HepG2 (cell line): ENCODE results near the gene ITM2B. TPM values are rescaled to one million over a fixed set of nuclear protein-coding genes. Genes with fewer than 3 reads are reported as not detected.

Experiments used
- ATAC-seq: fragments of 200-7000 bp; cut with Tn5 transposase; 3 replicates; pipeline ENCODE4 v1.9.1; 2020; ENCODE audit warnings: mild to moderate bottlenecking, moderate library complexity
- BruUV-seq: library from RNA; stranded (reverse); fragments of 400-500 nt; replicated peaks from 2 replicates; lab custom pipeline; 2021; lab: Mats Ljungman, UMichigan
- CTCF ChIA-PET: fragments of 300-600 bp; formaldehyde crosslinking; extraction: SDS; loops from one replicate; lab custom pipeline; 2021; ENCODE audit warnings: low total read pairs, inconsistent platforms, low intra/inter-chr PET ratio; lab: Yijun Ruan, JAX
- POLR2A ChIA-PET: fragments of 350-600 bp; sonication (Branson Sonifier 250); formaldehyde crosslinking; loops from one replicate; lab custom pipeline; 2020; ENCODE audit warnings: antibody characterized with exemption, inconsistent platforms; lab: Yijun Ruan, JAX
- DNase-seq: peaks from one replicate; pipeline ENCODE4 v3.0.0-alpha.2; 2015; ENCODE audit warnings: low spot score
- FAIRE-seq: peaks from 3 replicates; lab custom pipeline; 2011; peaks lifted over from hg19 to GRCh38; lab: Jason Lieb, UNC
- H2AFZ ChIP-seq: one replicate; pipeline ENCODE4 v1.6.1; 2011; ENCODE audit warnings: low read length, inconsistent platforms
- H3K27ac ChIP-seq: fragments of 300-600 bp; 3 replicates; pipeline ENCODE4 v1.8.0; 2011; ENCODE audit warnings: mixed run types, mild to moderate bottlenecking, mixed read lengths, low read length, inconsistent platforms; ENCODE audit not compliant: insufficient read depth; ENCODE audit errors: extremely low read length
- H3K27me3 ChIP-seq, 2 experiments: fragments of 200-600 bp in 1 of 2; 2 replicates in 1 of 2; 3 replicates in 1 of 2; pipeline versions ENCODE4 v1.6.0 to v1.8.0; 2011; ENCODE audit warnings: low read length in 2 of 2, mild to moderate bottlenecking in 2 of 2, moderate library complexity in 2 of 2, inconsistent platforms in 1 of 2; ENCODE audit not compliant: insufficient read depth in 2 of 2, control insufficient read depth in 1 of 2
- H3K36me3 ChIP-seq, 2 experiments: fragments of 200-600 bp in 1 of 2; replicated peaks in 1 of 2; 2 replicates in 1 of 2; 3 replicates in 1 of 2; pipeline versions ENCODE4 v1.5.1 to v1.8.0; 2011; ENCODE audit warnings: low read length in 2 of 2, inconsistent platforms in 1 of 2; ENCODE audit not compliant: insufficient read depth in 2 of 2, control insufficient read depth in 1 of 2
- H3K4me1 ChIP-seq: 2 replicates; pipeline ENCODE4 v1.5.1; 2012; ENCODE audit warnings: low read length, inconsistent platforms; ENCODE audit not compliant: insufficient read depth
- H3K4me2 ChIP-seq: 2 replicates; pipeline ENCODE4 v1.6.0; 2011; ENCODE audit warnings: low read depth, low read length, inconsistent platforms
- H3K4me3 ChIP-seq, 3 experiments: fragments of 200-600 bp in 1 of 3; sonication (generic), shearing (Covaris generic) in 1 of 3; replicated peaks in 1 of 3; 2 replicates each; pipeline ENCODE4 v1.5.1; 2011 to 2016; ENCODE audit warnings: low read length in 3 of 3, inconsistent platforms in 2 of 3, low read depth in 2 of 3, mild to moderate bottlenecking in 2 of 3, control low read depth in 1 of 3, mixed read lengths in 1 of 3; ENCODE audit not compliant: insufficient read depth in 1 of 3
- H3K79me2 ChIP-seq: one replicate; pipeline ENCODE4 v1.6.1; 2011; ENCODE audit warnings: low read length, inconsistent platforms; ENCODE audit not compliant: insufficient read depth
- H3K9ac ChIP-seq: 2 replicates; pipeline ENCODE4 v1.6.0; 2011; ENCODE audit warnings: mild to moderate bottlenecking, low read depth, low read length, inconsistent platforms; ENCODE audit not compliant: insufficient read depth
- H3K9me3 ChIP-seq: 2 replicates; pipeline ENCODE4 v1.5.1; 2012; ENCODE audit warnings: mild to moderate bottlenecking, low read length
- H4K20me1 ChIP-seq: 2 replicates; pipeline ENCODE4 v1.6.0; 2011; ENCODE audit warnings: inconsistent platforms, mild to moderate bottlenecking, low read length, moderate library complexity; ENCODE audit not compliant: insufficient read depth
- AKNA ChIP-seq: sonication (generic); formaldehyde crosslinking; IDR thresholded peaks from 2 replicates; pipeline ENCODE4 v1.4.0; 2020; ENCODE audit warnings: missing genetic modification reagents, borderline replicate concordance
- EP300 ChIP-seq, 3 experiments: sonication (generic) in 1 of 3; formaldehyde crosslinking in 1 of 3; IDR thresholded peaks; 2 replicates each; pipeline versions ENCODE4 v1.5.1 to v1.6.1; 2011 to 2020; ENCODE audit warnings: low read depth in 2 of 3, low read length in 2 of 3, borderline replicate concordance in 1 of 3, improper control_type of control experiment in 1 of 3, mild to moderate bottlenecking in 1 of 3, missing genetic modification reagents in 1 of 3, moderate library complexity in 1 of 3
- GATAD2A ChIP-seq: IDR thresholded peaks from 2 replicates; pipeline ENCODE4 v1.6.1; 2016
- HNRNPL ChIP-seq: fragments of 200-400 bp; formaldehyde crosslinking; IDR thresholded peaks from 2 replicates; pipeline ENCODE4 v1.6.1; 2017; ENCODE audit warnings: mild to moderate bottlenecking, low read depth, low read length
- SNRNP70 ChIP-seq: fragments of 200-400 bp; formaldehyde crosslinking; IDR thresholded peaks from 2 replicates; pipeline ENCODE4 v1.6.1; 2017; ENCODE audit warnings: mild to moderate bottlenecking, low read depth, low read length, moderate library complexity
- SP1 ChIP-seq, 2 experiments: fragments of 450-650 bp in 1 of 2; sonication (generic) in 1 of 2; formaldehyde crosslinking in 1 of 2; IDR thresholded peaks; 2 replicates each; pipeline versions ENCODE4 v1.4.0 to v1.6.1; 2016 to 2020; ENCODE audit warnings: missing genetic modification reagents in 1 of 2
- SPEN ChIP-seq: sonication (generic); formaldehyde crosslinking; IDR thresholded peaks from 2 replicates; pipeline ENCODE4 v1.5.1; 2020; ENCODE audit warnings: low read depth, mild to moderate bottlenecking, missing genetic modification reagents
- TFDP1 ChIP-seq: IDR thresholded peaks from 2 replicates; pipeline ENCODE4 v1.6.1; 2016; ENCODE audit warnings: missing compliant biosample characterization, missing genetic modification reagents, borderline replicate concordance
- THAP9 ChIP-seq: sonication (generic); formaldehyde crosslinking; IDR thresholded peaks from 2 replicates; pipeline ENCODE4; 2020; ENCODE audit warnings: missing genetic modification reagents, mild to moderate bottlenecking, borderline replicate concordance
- ZMAT3 ChIP-seq: sonication (generic); formaldehyde crosslinking; conservative IDR thresholded peaks from 2 replicates; pipeline ENCODE4 v1.7.0; 2021; ENCODE audit warnings: missing genetic modification reagents
- ZNF740 ChIP-seq: sonication (generic); formaldehyde crosslinking; IDR thresholded peaks from 2 replicates; pipeline ENCODE4 v1.4.0; 2020; ENCODE audit warnings: missing genetic modification reagents
- WGBS: methylation state at CpG from one replicate; pipeline ENCODE4 v1.1.6; 2017; ENCODE audit warnings: low lambda C conversion rate; 5-methylcytosine and 5-hydroxymethylcytosine counted together
- in situ Hi-C: cut with HindIII; loops from 2 replicates; pipeline ENCODE4 v1.10.0; 2017; ENCODE audit warnings: low pct_unique_long_range_greater_than_20kb; ENCODE audit not compliant: extremely low pct_ligation_motif_present
- intact Hi-C: fragments of 100-400 bp; cut with micrococcal nuclease; formaldehyde crosslinking; loops from one replicate; pipeline ENCODE4 v1.10.0; 2022; ENCODE audit not compliant: unreplicated experiment
- polyA plus RNA-seq, 8 experiments: library from polyadenylated mRNA; depleted of rRNA in 3 of 8; stranded (reverse) in 7 of 8; unstranded in 1 of 8; fragments of >200 nt; fragmentation: Illumina TruSeq in 4 of 8; extraction: Trizol in 4 of 8; gene quantifications; 2 replicates each; pipeline versions ENCODE4 v1.2.1 to v1.2.3, GENCODE V29; 2011 to 2016; ENCODE audit warnings: low read depth in 4 of 8, missing spikeins in 1 of 8, mixed read lengths in 1 of 8; ENCODE audit not compliant: insufficient read depth in 1 of 8
- total RNA-seq, 5 experiments: library from RNA; depleted of rRNA; stranded (reverse); fragments of >200 nt; fragmentation: Illumina TruSeq; extraction: Trizol; gene quantifications; 2 replicates each; pipeline ENCODE4 v1.2.3, GENCODE V29; 2016; ENCODE audit warnings: low read depth in 1 of 5

Gene ITM2B
- total and polyA plus RNA-seq, 2 of the 13 experiments (the other 11 are each of a cell fraction or from before 2014, with no cell fraction given), result 158 to 373 TPM

- WGBS, result 0% methylated on average over 5 of the region's 96 CpGs
- peaks cover 30% of the 10 kb centered on the region for H3K79me2 ChIP-seq
- H3K36me3 ChIP-seq, result no peaks in the 10 kb centered on the region
- no peak for FAIRE-seq
- H3K9ac ChIP-seq, result peak within 1 kb of the TSS; percentile 96
- H2AFZ ChIP-seq, result no peak within 1 kb of the TSS
- intact Hi-C loops, result loop anchor here (5.0 to 10.0 kb wide), 4 partner anchors 71 to 209 kb away; partner anchors contain the start of genes ITM2B, LPAR6 and MED4
- H3K4me2 ChIP-seq, result peak within 1 kb of the TSS; percentile 77
- peak within 1 kb of the TSS; percentile 79 to 91 (median 91) for H3K4me3 ChIP-seq
- POLR2A ChIA-PET, result interaction anchor here (1.1 to 2.7 kb wide), 4 partner anchors 67 to 229 kb away, joined by 3 to 9 read pairs (median 4); partner anchors contain the start of gene ITM2B
- peaks cover 7% of the 10 kb centered on the region; the same call in 1 of the 2 replicates for H4K20me1 ChIP-seq
- no peaks in the 10 kb centered on the region; a peak in 1 of 5 replicates for H3K27me3 ChIP-seq
- no TSS peak for BruUV-seq
- ATAC-seq, result peak; percentile 92
- H3K9me3 ChIP-seq, result no peaks in the 10 kb centered on the region
- H3K4me1 ChIP-seq, result peaks cover 20% of the 10 kb centered on the region
- peak; percentile 80 for DNase-seq
- peak within 1 kb of the TSS; percentile 94 for H3K27ac ChIP-seq
- in situ Hi-C loops, result loop anchor here (10.0 to 25.0 kb wide), 2 partner anchors 179 to 459 kb away; no protein-coding TSS in a partner anchor
- CTCF ChIA-PET, result no interaction called here
- TF ChIP-seq GATAD2A (CRISPR knock-in tag) (peak; percentile 29; the same call in 1 of the 2 replicates), SPEN (CRISPR knock-in tag) (peak; percentile 78; the same call in 1 of the 2 replicates), AKNA (CRISPR knock-in tag) (no peak), SNRNP70 (no peak), ZNF740 (0 out of 2 replicates have a peak, but pooled peaks have one; percentile 8), TFDP1 (CRISPR knock-in tag) (peak; percentile 92; the same call in 1 of the 2 replicates), ZMAT3 (CRISPR knock-in tag) (peak; percentile 82; the same call in 1 of the 2 replicates), SP1 (IDR thresholded peaks at IDR 0.05) (no peak), SP1 (CRISPR knock-in tag; IDR thresholded peaks at IDR 0.05) (0 out of 2 replicates have a peak, but pooled peaks have one; percentile 20), HNRNPL (0 out of 2 replicates have a peak, but pooled peaks have one; percentile 51), THAP9 (CRISPR knock-in tag) (peak; percentile 78; the same call in 1 of the 2 replicates), EP300 (IDR thresholded peaks at IDR 0.05; ENCODE audit: low read depth in 2 of 2, low read length in 2 of 2) (0 out of 4 replicates have a peak, but pooled peaks of 1 of the 2 experiments have one; percentile 24), EP300 (CRISPR knock-in tag; IDR thresholded peaks at IDR 0.05; ENCODE audit: borderline replicate concordance) (no peak)
These were observed 70.5 kb downstream of the ITM2B start, which contains the start of gene RB1 for GRCh38 chr13:48303359-48304142. RB1 (plus strand) TSS chr13:48303751; CDS start chr13:48303913, 162 bp downstream.
